Ishikawa (cell line): Measurements from ENCODE around the gene HBP1.

Source experiments
- CEBPB ChIP-seq: IDR thresholded peaks from 2 replicates; pipeline ENCODE4 v1.6.1; 2012
- EGR1 ChIP-seq: IDR thresholded peaks from 2 replicates; pipeline ENCODE4 v1.6.1; 2012
- EP300 ChIP-seq: IDR thresholded peaks from 2 replicates; pipeline ENCODE4 v1.6.1; 2012; ENCODE audit warnings: borderline replicate concordance
- FOXM1 ChIP-seq: IDR thresholded peaks from 2 replicates; pipeline ENCODE4 v1.6.1; 2012; ENCODE audit warnings: low read depth, borderline replicate concordance
- NFIC ChIP-seq: IDR thresholded peaks from 2 replicates; pipeline ENCODE4 v1.6.1; 2012
- RAD21 ChIP-seq: IDR thresholded peaks from 2 replicates; pipeline ENCODE4 v1.6.1; 2012; ENCODE audit warnings: low read depth
- TAF1 ChIP-seq: IDR thresholded peaks from 2 replicates; pipeline ENCODE4 v1.6.1; 2012; ENCODE audit warnings: low read depth, mild to moderate bottlenecking
- TCF12 ChIP-seq: IDR thresholded peaks from 2 replicates; pipeline ENCODE4 v1.6.1; 2012; ENCODE audit warnings: low read depth
- TEAD4 ChIP-seq: IDR thresholded peaks from 2 replicates; pipeline ENCODE4 v1.6.1; 2012
- YY1 ChIP-seq: IDR thresholded peaks from 2 replicates; pipeline ENCODE4 v1.6.1; 2012; ENCODE audit warnings: low read depth
- ZBTB7A ChIP-seq: IDR thresholded peaks from 2 replicates; pipeline ENCODE4 v1.6.1; 2012; ENCODE audit warnings: low read depth
- TF ChIP-seq, protein P1 (sequence below): IDR thresholded peaks from 2 replicates; pipeline ENCODE4 v1.6.1; 2012; ENCODE audit warnings: low read depth, mild to moderate bottlenecking
- TF ChIP-seq, protein P2 (sequence below): IDR thresholded peaks from 2 replicates; pipeline ENCODE4 v1.6.1; 2012
- TF ChIP-seq, protein P3 (sequence below): IDR thresholded peaks from 2 replicates; pipeline ENCODE4 v1.6.1; 2012

DNA sequence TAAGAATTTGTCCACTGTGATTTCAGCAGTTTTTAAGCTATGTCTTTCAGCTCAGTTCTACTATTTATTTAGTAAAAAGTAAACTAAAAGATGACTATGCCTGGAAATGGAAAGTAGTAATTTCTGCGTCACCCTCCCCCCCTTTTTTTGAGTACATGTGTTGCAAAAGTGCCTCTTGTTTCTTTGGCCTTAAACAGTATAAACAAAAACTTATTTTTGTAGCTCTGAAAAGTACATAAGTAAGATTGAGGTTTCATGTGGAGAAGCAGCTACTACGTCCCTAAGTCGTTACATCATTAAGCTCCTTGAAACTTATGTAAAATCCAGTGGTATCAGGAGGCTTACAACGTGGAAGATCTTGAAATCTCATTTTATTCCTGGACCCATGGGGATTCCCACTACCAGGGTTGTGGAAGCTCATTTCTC is 46.3 kb upstream of the HBP1 start:
- TF ChIP-seq YY1 (no peak), ZBTB7A (no peak), RAD21 (no peak), EP300 (no peak), CEBPB (no peak), FOXM1 (no peak), TAF1 (no peak), NFIC (no peak), TEAD4 (no peak), EGR1 (no peak), TCF12 (no peak)
- TF ChIP-seq, protein P1, sequence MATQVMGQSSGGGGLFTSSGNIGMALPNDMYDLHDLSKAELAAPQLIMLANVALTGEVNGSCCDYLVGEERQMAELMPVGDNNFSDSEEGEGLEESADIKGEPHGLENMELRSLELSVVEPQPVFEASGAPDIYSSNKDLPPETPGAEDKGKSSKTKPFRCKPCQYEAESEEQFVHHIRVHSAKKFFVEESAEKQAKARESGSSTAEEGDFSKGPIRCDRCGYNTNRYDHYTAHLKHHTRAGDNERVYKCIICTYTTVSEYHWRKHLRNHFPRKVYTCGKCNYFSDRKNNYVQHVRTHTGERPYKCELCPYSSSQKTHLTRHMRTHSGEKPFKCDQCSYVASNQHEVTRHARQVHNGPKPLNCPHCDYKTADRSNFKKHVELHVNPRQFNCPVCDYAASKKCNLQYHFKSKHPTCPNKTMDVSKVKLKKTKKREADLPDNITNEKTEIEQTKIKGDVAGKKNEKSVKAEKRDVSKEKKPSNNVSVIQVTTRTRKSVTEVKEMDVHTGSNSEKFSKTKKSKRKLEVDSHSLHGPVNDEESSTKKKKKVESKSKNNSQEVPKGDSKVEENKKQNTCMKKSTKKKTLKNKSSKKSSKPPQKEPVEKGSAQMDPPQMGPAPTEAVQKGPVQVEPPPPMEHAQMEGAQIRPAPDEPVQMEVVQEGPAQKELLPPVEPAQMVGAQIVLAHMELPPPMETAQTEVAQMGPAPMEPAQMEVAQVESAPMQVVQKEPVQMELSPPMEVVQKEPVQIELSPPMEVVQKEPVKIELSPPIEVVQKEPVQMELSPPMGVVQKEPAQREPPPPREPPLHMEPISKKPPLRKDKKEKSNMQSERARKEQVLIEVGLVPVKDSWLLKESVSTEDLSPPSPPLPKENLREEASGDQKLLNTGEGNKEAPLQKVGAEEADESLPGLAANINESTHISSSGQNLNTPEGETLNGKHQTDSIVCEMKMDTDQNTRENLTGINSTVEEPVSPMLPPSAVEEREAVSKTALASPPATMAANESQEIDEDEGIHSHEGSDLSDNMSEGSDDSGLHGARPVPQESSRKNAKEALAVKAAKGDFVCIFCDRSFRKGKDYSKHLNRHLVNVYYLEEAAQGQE, result no peak
- TF ChIP-seq, protein P2, sequence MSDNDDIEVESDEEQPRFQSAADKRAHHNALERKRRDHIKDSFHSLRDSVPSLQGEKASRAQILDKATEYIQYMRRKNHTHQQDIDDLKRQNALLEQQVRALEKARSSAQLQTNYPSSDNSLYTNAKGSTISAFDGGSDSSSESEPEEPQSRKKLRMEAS, result no peak
- TF ChIP-seq, protein P3, sequence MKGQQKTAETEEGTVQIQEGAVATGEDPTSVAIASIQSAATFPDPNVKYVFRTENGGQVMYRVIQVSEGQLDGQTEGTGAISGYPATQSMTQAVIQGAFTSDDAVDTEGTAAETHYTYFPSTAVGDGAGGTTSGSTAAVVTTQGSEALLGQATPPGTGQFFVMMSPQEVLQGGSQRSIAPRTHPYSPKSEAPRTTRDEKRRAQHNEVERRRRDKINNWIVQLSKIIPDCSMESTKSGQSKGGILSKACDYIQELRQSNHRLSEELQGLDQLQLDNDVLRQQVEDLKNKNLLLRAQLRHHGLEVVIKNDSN, result no peak
